Measurements from ENCODE around the gene ALK. TPM values are rescaled to one million over a fixed set of nuclear protein-coding genes. Genes with fewer than 3 reads are reported as not detected.

ALK gene
- total RNA-seq, 1 donor: under 0.01 TPM

GRCh38 chr2:29560566-29560965 lies 360.8 kb downstream of the ALK start:
- Histone ChIP-seq H3K79me2 (ENCODE audit: insufficient read depth, low read length) (no peaks in the 10 kb centered on the region), H3K36me3 (ENCODE audit: insufficient read depth, low read length) (no peaks in the 10 kb centered on the region), H3K4me3 (ENCODE audit: insufficient read depth, low read length) (no peak overlapping the region), H3K4me2 (ENCODE audit: insufficient read depth, low read length) (no peak overlapping the region), H3K9me3 (ENCODE audit: low read depth, low read length) (no peaks in the 10 kb centered on the region), H3K4me1 (ENCODE audit: insufficient read depth, low read length) (no peaks in the 10 kb centered on the region), H2AFZ (ENCODE audit: low read length) (no peak overlapping the region), H4K20me1 (ENCODE audit: insufficient read depth, low read length) (no peaks in the 10 kb centered on the region), H3K27me3 (ENCODE audit: insufficient read depth, low read length) (no peaks in the 10 kb centered on the region), H3K27ac (ENCODE audit: low read depth, low read length) (no peak overlapping the region)
- TF ChIP-seq CTCF (IDR thresholded peaks at IDR 0.05; ENCODE audit: extremely low read depth, low read depth, low read length): no peak
- DNase-seq (ENCODE audit: insufficient read length, low spot score, missing footprints): no peak

- DNase-seq (ENCODE audit: insufficient read length, low spot score, missing footprints): no peak
- Histone ChIP-seq H4K20me1 (ENCODE audit: insufficient read depth, low read length) (no peaks in the 10 kb centered on the region), H3K79me2 (ENCODE audit: insufficient read depth, low read length) (no peaks in the 10 kb centered on the region), H3K4me3 (ENCODE audit: insufficient read depth, low read length) (no peak overlapping the region), H3K27ac (ENCODE audit: low read depth, low read length) (no peak overlapping the region), H3K4me1 (ENCODE audit: insufficient read depth, low read length) (no peaks in the 10 kb centered on the region), H2AFZ (ENCODE audit: low read length) (no peak overlapping the region), H3K4me2 (ENCODE audit: insufficient read depth, low read length) (no peak overlapping the region), H3K27me3 (ENCODE audit: insufficient read depth, low read length) (no peaks in the 10 kb centered on the region), H3K9me3 (ENCODE audit: low read depth, low read length) (no peaks in the 10 kb centered on the region), H3K36me3 (ENCODE audit: insufficient read depth, low read length) (no peaks in the 10 kb centered on the region)
- TF ChIP-seq CTCF (IDR thresholded peaks at IDR 0.05; ENCODE audit: extremely low read depth, low read depth, low read length): no peak
These were observed 361.4 kb downstream of the ALK start for GRCh38 chr2:29560030-29560429.

- Histone ChIP-seq H3K9me3 (ENCODE audit: low read depth, low read length) (no peaks in the 10 kb centered on the region), H2AFZ (ENCODE audit: low read length) (no peak overlapping the region), H3K4me3 (ENCODE audit: insufficient read depth, low read length) (no peak overlapping the region), H3K4me2 (ENCODE audit: insufficient read depth, low read length) (no peak overlapping the region), H3K79me2 (ENCODE audit: insufficient read depth, low read length) (no peaks in the 10 kb centered on the region), H3K27me3 (ENCODE audit: insufficient read depth, low read length) (peaks cover 1% of the 10 kb centered on the region), H4K20me1 (ENCODE audit: insufficient read depth, low read length) (no peaks in the 10 kb centered on the region), H3K36me3 (ENCODE audit: insufficient read depth, low read length) (no peaks in the 10 kb centered on the region), H3K4me1 (ENCODE audit: insufficient read depth, low read length) (no peaks in the 10 kb centered on the region), H3K27ac (ENCODE audit: low read depth, low read length) (no peak overlapping the region)
- no peak for DNase-seq (ENCODE audit: insufficient read length, low spot score, missing footprints)
- TF ChIP-seq CTCF (IDR thresholded peaks at IDR 0.05; ENCODE audit: extremely low read depth, low read depth, low read length): no peak
These were observed 361.8 kb downstream of the ALK start for GRCh38 chr2:29559578-29559977.

- DNase-seq (ENCODE audit: insufficient read length, low spot score, missing footprints): no peak
- no peak overlapping the region for H3K4me2 ChIP-seq (ENCODE audit: insufficient read depth, low read length)
- H2AFZ ChIP-seq (ENCODE audit: low read length): no peak overlapping the region
These were observed 363.3 kb downstream of the ALK start for GRCh38 chr2:29558097-29558496.

More at GRCh38 chr2:29558097-29558496, 363.3 kb downstream of the ALK start:
- Histone ChIP-seq H3K27me3 (ENCODE audit: insufficient read depth, low read length) (peaks cover 5% of the 10 kb centered on the region), H3K4me1 (ENCODE audit: insufficient read depth, low read length) (no peaks in the 10 kb centered on the region), H4K20me1 (ENCODE audit: insufficient read depth, low read length) (no peaks in the 10 kb centered on the region), H3K79me2 (ENCODE audit: insufficient read depth, low read length) (no peaks in the 10 kb centered on the region), H3K36me3 (ENCODE audit: insufficient read depth, low read length) (no peaks in the 10 kb centered on the region), H3K27ac (ENCODE audit: low read depth, low read length) (no peak overlapping the region), H3K9me3 (ENCODE audit: low read depth, low read length) (no peaks in the 10 kb centered on the region), H3K4me3 (ENCODE audit: insufficient read depth, low read length) (no peak overlapping the region)
- TF ChIP-seq CTCF (IDR thresholded peaks at IDR 0.05; ENCODE audit: extremely low read depth, low read depth, low read length): no peak

Data from osteoblast (primary cell).